Vagina (tissue), 2 donors: ENCODE results near the gene TM7SF3. TPM values are rescaled to one million over a fixed set of nuclear protein-coding genes. Genes with fewer than 3 reads are reported as not detected.

Experiments used
- DNase-seq, 2 donors: peaks; one replicate each; pipeline ENCODE4 v3.0.0-alpha.2; 2017; ENCODE audit errors: extremely low spot score in 2 of 2
- H3K27ac ChIP-seq: fragments of 200-600 bp; sonication (generic); one replicate; pipeline ENCODE4 v1.5.1; 2019
- H3K27me3 ChIP-seq: fragments of 200-600 bp; sonication (generic); one replicate; pipeline ENCODE4 v1.5.1; 2019
- H3K36me3 ChIP-seq, 2 donors: fragments of 200-600 bp; sonication (generic); one replicate each; pipeline ENCODE4 v1.5.1; 2017 to 2019
- H3K4me1 ChIP-seq: fragments of 200-600 bp; sonication (generic); one replicate; pipeline ENCODE4 v1.5.1; 2019
- H3K4me3 ChIP-seq, 2 donors: fragments of 200-600 bp; sonication (generic); 1 replicate in 1 of 2; 2 replicates in 1 of 2; pipeline ENCODE4 v1.5.1; 2016 to 2019
- H3K9me3 ChIP-seq: fragments of 200-600 bp; sonication (generic); one replicate; pipeline ENCODE4 v1.5.1; 2019
- POLR2A ChIP-seq, 2 donors: fragments of 450-650 bp; IDR thresholded peaks; one replicate each; pipeline ENCODE4 v1.6.1; 2017; ENCODE audit warnings: antibody characterized with exemption in 2 of 2, mild to moderate bottlenecking in 2 of 2, moderate library complexity in 2 of 2
- POLR2AphosphoS5 ChIP-seq, 2 donors: sonication (generic); formaldehyde crosslinking; IDR thresholded peaks; one replicate each; pipeline ENCODE4 v1.9.0; 2017; ENCODE audit warnings: antibody characterized with exemption in 2 of 2, mild to moderate bottlenecking in 2 of 2, low read depth in 1 of 2; ENCODE audit not compliant: insufficient read depth in 1 of 2
- intact Hi-C: fragments of 100-400 bp; cut with DNase I; formaldehyde crosslinking; loops from one replicate; pipeline ENCODE4 v1.15.1; 2023
- total RNA-seq: library from RNA; depleted of rRNA; stranded (reverse); fragments of >200 nt; gene quantifications from one replicate; pipeline ENCODE4 v1.2.3, GENCODE V29; 2016
- TF ChIP-seq, protein P1 (sequence below), 3 experiments: fragments of 450-650 bp in 2 of 3; fragments of 200-600 bp in 1 of 3; sonication (generic) in 1 of 3; IDR thresholded peaks; one replicate each; pipeline ENCODE4 v1.5.1; 2017 to 2019; ENCODE audit warnings: antibody characterized with exemption in 3 of 3, mild to moderate bottlenecking in 2 of 3, moderate library complexity in 2 of 3

Gene TM7SF3
- total RNA-seq, 1 donor from 2014 or later, result 65.3 TPM

DNA sequence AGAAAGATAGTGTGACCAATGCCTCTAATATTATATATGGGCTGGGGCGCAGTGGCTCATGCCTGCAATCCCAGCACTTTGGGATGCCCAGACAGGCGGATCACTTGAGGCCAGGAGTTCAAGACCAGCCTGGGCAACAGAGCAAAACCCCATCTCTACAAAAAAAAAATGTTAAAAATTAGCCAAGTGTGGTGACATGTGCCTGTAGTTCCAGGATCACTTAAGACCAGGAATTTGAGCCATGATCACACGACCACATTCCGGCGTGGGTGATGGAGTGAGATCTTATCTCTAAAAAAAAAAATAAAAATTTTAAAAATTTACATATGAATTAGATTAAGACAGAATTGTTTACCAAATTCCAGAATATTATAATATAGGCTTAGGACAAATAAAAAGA lies 12.0 kb downstream of the TM7SF3 start:
- no peak for DNase-seq
- no peaks in the 10 kb centered on the region for H3K9me3 ChIP-seq
- H3K4me1 ChIP-seq, result no peaks in the 10 kb centered on the region
- no peak overlapping the region for H3K27ac ChIP-seq
- intact Hi-C loops, result no loop called here
- TF ChIP-seq, protein P1, sequence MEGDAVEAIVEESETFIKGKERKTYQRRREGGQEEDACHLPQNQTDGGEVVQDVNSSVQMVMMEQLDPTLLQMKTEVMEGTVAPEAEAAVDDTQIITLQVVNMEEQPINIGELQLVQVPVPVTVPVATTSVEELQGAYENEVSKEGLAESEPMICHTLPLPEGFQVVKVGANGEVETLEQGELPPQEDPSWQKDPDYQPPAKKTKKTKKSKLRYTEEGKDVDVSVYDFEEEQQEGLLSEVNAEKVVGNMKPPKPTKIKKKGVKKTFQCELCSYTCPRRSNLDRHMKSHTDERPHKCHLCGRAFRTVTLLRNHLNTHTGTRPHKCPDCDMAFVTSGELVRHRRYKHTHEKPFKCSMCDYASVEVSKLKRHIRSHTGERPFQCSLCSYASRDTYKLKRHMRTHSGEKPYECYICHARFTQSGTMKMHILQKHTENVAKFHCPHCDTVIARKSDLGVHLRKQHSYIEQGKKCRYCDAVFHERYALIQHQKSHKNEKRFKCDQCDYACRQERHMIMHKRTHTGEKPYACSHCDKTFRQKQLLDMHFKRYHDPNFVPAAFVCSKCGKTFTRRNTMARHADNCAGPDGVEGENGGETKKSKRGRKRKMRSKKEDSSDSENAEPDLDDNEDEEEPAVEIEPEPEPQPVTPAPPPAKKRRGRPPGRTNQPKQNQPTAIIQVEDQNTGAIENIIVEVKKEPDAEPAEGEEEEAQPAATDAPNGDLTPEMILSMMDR (IDR thresholded peaks at IDR 0.05), result no peak
- no peak for TF ChIP-seq POLR2A (IDR thresholded peaks at IDR 0.05)
- H3K27me3 ChIP-seq, result no peaks in the 10 kb centered on the region
- peaks cover 0 to 5% of the 10 kb centered on the region in 2 donors for H3K36me3 ChIP-seq
- no peak overlapping the region for H3K4me3 ChIP-seq

DNA sequence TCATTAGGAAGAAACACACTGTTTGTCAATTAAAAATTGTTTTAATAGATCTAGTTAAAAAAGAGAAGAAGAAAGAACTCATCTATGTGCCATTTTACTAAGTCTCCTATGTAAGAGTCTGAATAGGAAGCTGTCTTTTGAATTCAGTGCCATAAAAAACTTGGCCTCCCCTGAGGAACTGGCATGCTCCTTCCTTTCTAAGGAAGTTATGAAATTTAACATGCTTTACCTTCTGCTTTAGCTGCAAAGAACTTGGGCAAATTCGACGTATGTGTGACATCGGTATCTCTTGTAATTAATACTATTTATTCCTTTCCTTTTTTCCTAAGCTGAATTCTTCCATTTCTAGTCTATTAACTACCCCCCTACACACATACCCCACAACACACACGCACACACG lies 12.5 kb downstream of the TM7SF3 start:
- Histone ChIP-seq H3K4me1 (no peaks in the 10 kb centered on the region), H3K27me3 (no peaks in the 10 kb centered on the region), H3K36me3 (peaks cover 0 to 5% of the 10 kb centered on the region in 2 donors), H3K27ac (no peak overlapping the region), H3K4me3 (no peak overlapping the region), H3K9me3 (no peaks in the 10 kb centered on the region)
- no peak for TF ChIP-seq POLR2AphosphoS5 (IDR thresholded peaks at IDR 0.05; ENCODE audit: insufficient read depth in 1 of 2, low read depth in 1 of 2)
- no peak for DNase-seq
- intact Hi-C loops, result no loop called here

DNA sequence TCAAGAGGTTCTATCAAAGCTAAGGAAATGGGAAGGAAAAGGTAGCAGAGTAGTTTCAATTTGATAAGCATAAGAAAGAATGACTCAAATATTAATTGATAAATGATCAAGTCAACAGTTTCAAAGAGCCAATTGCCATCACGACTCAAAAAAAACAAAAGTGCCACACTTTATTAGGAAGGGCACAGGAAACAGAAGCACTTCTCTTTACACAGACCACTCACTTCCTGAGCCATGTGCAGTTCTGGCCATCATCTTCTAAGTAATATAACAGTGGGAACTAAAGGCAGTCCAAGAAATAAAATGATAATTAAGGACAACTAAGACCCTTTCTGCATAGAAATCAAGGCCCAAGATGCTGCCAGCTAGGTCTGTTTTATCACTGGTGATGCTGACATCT lies 13.2 kb downstream of the TM7SF3 start:
- no peaks in the 10 kb centered on the region for H3K4me1 ChIP-seq
- TF ChIP-seq, protein P1 (IDR thresholded peaks at IDR 0.05), result no peak
- no peak for TF ChIP-seq POLR2AphosphoS5 (IDR thresholded peaks at IDR 0.05; ENCODE audit: insufficient read depth in 1 of 2, low read depth in 1 of 2)
- no peak for TF ChIP-seq POLR2A (IDR thresholded peaks at IDR 0.05)
- no peaks in the 10 kb centered on the region for H3K27me3 ChIP-seq
- H3K36me3 ChIP-seq, result peaks cover 0 to 5% of the 10 kb centered on the region in 2 donors
- H3K4me3 ChIP-seq, result no peak overlapping the region
- H3K9me3 ChIP-seq, result no peaks in the 10 kb centered on the region
- H3K27ac ChIP-seq, result no peak overlapping the region
- intact Hi-C loops, result no loop called here
- DNase-seq, result no peak

DNA sequence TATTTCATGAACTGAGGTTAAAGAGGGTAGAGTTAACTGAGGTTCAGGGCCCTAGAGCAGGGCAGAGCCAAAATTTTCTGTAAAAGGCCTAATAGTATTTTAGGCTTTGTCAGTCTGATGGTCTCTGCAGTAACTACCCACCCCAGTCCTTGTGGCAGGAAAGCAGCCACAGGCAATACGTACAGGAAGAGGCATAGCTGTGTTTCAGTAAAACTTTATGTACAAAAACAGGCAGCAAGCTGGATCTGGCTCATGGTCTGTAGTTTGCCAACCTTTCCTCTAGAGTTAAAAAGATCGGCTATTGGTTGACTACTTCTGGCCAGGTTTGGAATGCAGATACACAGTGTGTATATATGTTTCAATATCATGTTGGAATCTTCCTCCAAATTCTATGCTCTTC lies 17.2 kb downstream of the TM7SF3 start:
- no peak for DNase-seq
- no peaks in the 10 kb centered on the region for H3K4me1 ChIP-seq
- no peaks in the 10 kb centered on the region for H3K27me3 ChIP-seq
- no peak overlapping the region for H3K27ac ChIP-seq
- intact Hi-C loops, result no loop called here
- H3K9me3 ChIP-seq, result no peaks in the 10 kb centered on the region
- H3K36me3 ChIP-seq, result peaks cover 0 to 22% of the 10 kb centered on the region in 2 donors
- TF ChIP-seq, protein P1 (IDR thresholded peaks at IDR 0.05), result no peak
- TF ChIP-seq POLR2A (IDR thresholded peaks at IDR 0.05), result no peak
- no peak for TF ChIP-seq POLR2AphosphoS5 (IDR thresholded peaks at IDR 0.05; ENCODE audit: insufficient read depth in 1 of 2, low read depth in 1 of 2)
- no peak overlapping the region for H3K4me3 ChIP-seq

DNA sequence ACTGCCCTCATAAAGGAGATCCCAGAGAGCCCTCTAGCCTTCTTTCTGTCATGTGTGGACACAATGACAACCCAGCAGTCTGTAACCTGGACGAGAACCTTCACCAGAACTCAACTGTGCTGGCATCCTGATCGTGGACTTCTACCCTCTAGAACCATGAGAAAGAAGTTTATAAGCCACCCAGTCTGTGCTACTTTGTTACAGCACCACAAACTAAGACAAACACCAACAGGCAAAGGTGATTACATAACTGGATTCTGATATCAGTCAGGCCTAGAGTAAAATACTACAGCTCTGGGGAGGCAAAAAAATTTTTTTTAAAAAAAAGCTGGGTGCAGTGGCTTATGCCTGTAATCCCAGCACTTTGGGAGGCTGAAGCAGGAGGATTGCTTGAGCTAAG lies 18.5 kb downstream of the TM7SF3 start:
- Histone ChIP-seq H3K27ac (no peak overlapping the region), H3K36me3 (peaks cover 0 to 22% of the 10 kb centered on the region in 2 donors), H3K27me3 (no peaks in the 10 kb centered on the region), H3K4me1 (no peaks in the 10 kb centered on the region), H3K9me3 (no peaks in the 10 kb centered on the region), H3K4me3 (no peak overlapping the region)
- TF ChIP-seq POLR2AphosphoS5 (IDR thresholded peaks at IDR 0.05; ENCODE audit: insufficient read depth in 1 of 2, low read depth in 1 of 2) (no peak), POLR2A (IDR thresholded peaks at IDR 0.05) (no peak)
- TF ChIP-seq, protein P1 (IDR thresholded peaks at IDR 0.05), result no peak
- no peak for DNase-seq
- intact Hi-C loops, result no loop called here

DNA sequence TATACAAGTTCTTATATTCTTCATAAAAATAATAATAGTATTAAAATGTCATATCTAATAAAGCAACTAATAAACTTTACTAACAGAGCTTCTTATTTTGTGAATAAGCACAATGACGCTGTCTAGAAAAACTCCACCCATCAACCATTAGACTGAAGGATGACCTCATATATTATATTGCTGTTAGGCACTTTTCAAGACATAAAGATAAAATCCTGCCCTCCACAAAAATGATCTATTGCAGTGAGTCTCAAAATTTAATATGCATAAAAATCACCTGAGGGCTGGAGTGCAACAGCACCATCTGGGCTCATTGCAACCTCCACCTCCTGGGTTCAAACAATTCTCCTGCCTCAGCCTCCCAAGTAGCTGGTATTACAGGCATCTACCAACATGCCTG lies 20.1 kb downstream of the TM7SF3 start:
- no peak for DNase-seq
- Histone ChIP-seq H3K27ac (no peak overlapping the region), H3K4me1 (no peaks in the 10 kb centered on the region), H3K36me3 (peaks cover 0 to 20% of the 10 kb centered on the region in 2 donors), H3K27me3 (no peaks in the 10 kb centered on the region), H3K9me3 (no peaks in the 10 kb centered on the region), H3K4me3 (no peak overlapping the region)
- intact Hi-C loops, result no loop called here
- TF ChIP-seq, protein P1 (IDR thresholded peaks at IDR 0.05), result no peak
- no peak for TF ChIP-seq POLR2A (IDR thresholded peaks at IDR 0.05)
- no peak for TF ChIP-seq POLR2AphosphoS5 (IDR thresholded peaks at IDR 0.05; ENCODE audit: insufficient read depth in 1 of 2, low read depth in 1 of 2)
